Heart right ventricle (tissue), 16 donors: Measurements from ENCODE around the gene GABARAPL1. TPM values are rescaled to one million over a fixed set of nuclear protein-coding genes. Genes with fewer than 3 reads are reported as not detected.

Experiments
- ATAC-seq, 8 donors: fragments of 200-7000 bp; cut with Tn5 transposase; one replicate each; pipeline ENCODE4 v1.9.1; 2020; ENCODE audit warnings: mild to moderate bottlenecking in 8 of 8, moderate library complexity in 8 of 8, moderate number of reproducible peaks in 1 of 8
- DNase-seq, 2 donors: peaks; one replicate each; pipeline ENCODE4 v3.0.0-alpha.2; 2020
- H3K27ac ChIP-seq, 10 donors: fragments of 200-600 bp; sonication (generic) in 2 of 10; one replicate each; pipeline versions ENCODE4 v1.5.0 to v1.8.0; 2020 to 2022; ENCODE audit warnings: mild to moderate bottlenecking in 3 of 10
- H3K27me3 ChIP-seq, 7 donors: fragments of 200-600 bp; one replicate each; pipeline ENCODE4 v1.8.0; 2021 to 2022; ENCODE audit warnings: mild to moderate bottlenecking in 2 of 7
- H3K36me3 ChIP-seq, 9 donors: fragments of 200-600 bp; sonication (generic) in 1 of 9; one replicate each; pipeline versions ENCODE4 v1.5.0 to v1.8.0; 2020 to 2022; ENCODE audit warnings: mild to moderate bottlenecking in 2 of 9
- H3K4me1 ChIP-seq, 9 donors: fragments of 200-600 bp; sonication (generic) in 1 of 9; one replicate each; pipeline versions ENCODE4 v1.5.0 to v1.8.0; 2020 to 2022; ENCODE audit warnings: mild to moderate bottlenecking in 4 of 9
- H3K4me3 ChIP-seq, 10 donors: fragments of 200-600 bp; sonication (generic) in 2 of 10; one replicate each; pipeline versions ENCODE4 v1.5.0 to v1.8.0; 2020 to 2022; ENCODE audit warnings: mild to moderate bottlenecking in 7 of 10, moderate library complexity in 2 of 10
- H3K9me3 ChIP-seq, 11 donors: fragments of 200-600 bp in 10 of 11; sonication (generic) in 2 of 11; one replicate each; pipeline versions ENCODE4 v1.5.0 to v1.8.0; 2013 to 2022; ENCODE audit warnings: mild to moderate bottlenecking in 2 of 11, control low read depth in 1 of 11, moderate library complexity in 1 of 11
- WGBS, 2 donors: extraction: QIAGEN DNeasy Blood & Tissue Kit; methylation state at CpG; one replicate each; pipeline ENCODE4 v1.1.7; 2013; ENCODE audit warnings: inconsistent platforms in 1 of 2; 5-methylcytosine and 5-hydroxymethylcytosine counted together
- intact Hi-C, 10 donors: fragments of 100-400 bp; cut with DNase I; formaldehyde crosslinking; loops; one replicate each; pipeline versions ENCODE4 v1.11.1 to v1.14.2; 2022
- polyA plus RNA-seq, 2 donors: library from polyadenylated mRNA; stranded (reverse); fragments of 200-250 nt; gene quantifications; one replicate each; pipeline ENCODE4 v1.2.3, GENCODE V29; 2013
- total RNA-seq, 10 donors: library from RNA; stranded (reverse); fragmentation: NEBNext Ultra II Directional in 3 of 10; extraction: Animal tissue kit (Norgen Biotek cat#: 25700) in 3 of 10; gene quantifications; one replicate each; pipeline versions ENCODE4 v1.2.1 to v1.2.4, GENCODE V29; 2021 to 2023
- TF ChIP-seq, protein P1 (sequence below), 9 donors: fragments of 200-600 bp; sonication (generic) in 2 of 9; IDR thresholded peaks; one replicate each; pipeline versions ENCODE4 v1.5.0 to v1.8.0; 2021 to 2022; ENCODE audit warnings: antibody characterized with exemption in 9 of 9, mild to moderate bottlenecking in 5 of 9, moderate library complexity in 1 of 9
- donor health status: Arrhythmogenic right ventricular cardiomyopathy.
- donor health status: ischemic (EF 13 %, LVEDD 7.1; RV severe dilation, severe dysfunction).
- donor health status: healthy with polysubstance abuse.
- donor health status: DM: no; HTN: yes; CAD: no.
- donor health status: DM: no; HTN: no; CAD: no.
- donor health status: ischemic (EF 25% LVEDD 6.9; RV normal size, moderate dysfunction).
- donor health status: ischemic (EF 25% LVEDD 5.7; RV mildly dilated, moderate dysfunction).
- donor health status: healthy.
- donor health status: DM: yes; HTN: yes; CAD: no.
- donor health status: Ischemic cardiomyopathy.
- donor health status: ischemic (EF 35%, LVEDD 5.7; RV mildly dilated, moderate dysfunction).
- donor health status: nonischemic (EF 11% LVEDD 7.7; RV severe dilation, severe dysfunction).
- donor health status: DM: yes; HTN: yes; CAD: no.
- donor health status: PGD.
- donor health status: ischemic (EF 29% LVEDD 5.4; RV normal size, mild dysfunction).
- donor health status: nonischemic (EF 23%, LVEDD 6.1; RV moderate dilation, normal function).

GABARAPL1 gene
- total and polyA plus RNA-seq, 12 donors: 111 to 512 (median 385) TPM

DNA sequence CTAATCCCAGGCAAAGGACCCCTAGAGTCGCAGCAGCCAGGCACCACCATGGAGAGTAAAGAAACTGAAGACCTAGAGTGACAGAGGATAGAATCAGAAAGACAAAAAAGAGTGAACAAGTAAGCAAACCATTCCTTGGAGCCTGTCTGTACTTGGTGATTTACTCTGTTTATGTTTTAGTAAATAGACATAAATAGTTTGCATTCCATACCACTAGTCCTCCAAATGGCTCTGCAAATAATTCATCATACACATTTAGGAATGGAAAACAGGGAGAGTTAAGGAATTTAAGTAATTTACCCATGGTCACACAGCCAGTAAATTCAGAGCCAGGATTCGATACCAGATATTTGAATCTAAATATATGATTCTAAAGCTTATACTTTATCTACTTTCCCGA is 43.6 kb upstream of the GABARAPL1 start:
- TF ChIP-seq, protein P1, sequence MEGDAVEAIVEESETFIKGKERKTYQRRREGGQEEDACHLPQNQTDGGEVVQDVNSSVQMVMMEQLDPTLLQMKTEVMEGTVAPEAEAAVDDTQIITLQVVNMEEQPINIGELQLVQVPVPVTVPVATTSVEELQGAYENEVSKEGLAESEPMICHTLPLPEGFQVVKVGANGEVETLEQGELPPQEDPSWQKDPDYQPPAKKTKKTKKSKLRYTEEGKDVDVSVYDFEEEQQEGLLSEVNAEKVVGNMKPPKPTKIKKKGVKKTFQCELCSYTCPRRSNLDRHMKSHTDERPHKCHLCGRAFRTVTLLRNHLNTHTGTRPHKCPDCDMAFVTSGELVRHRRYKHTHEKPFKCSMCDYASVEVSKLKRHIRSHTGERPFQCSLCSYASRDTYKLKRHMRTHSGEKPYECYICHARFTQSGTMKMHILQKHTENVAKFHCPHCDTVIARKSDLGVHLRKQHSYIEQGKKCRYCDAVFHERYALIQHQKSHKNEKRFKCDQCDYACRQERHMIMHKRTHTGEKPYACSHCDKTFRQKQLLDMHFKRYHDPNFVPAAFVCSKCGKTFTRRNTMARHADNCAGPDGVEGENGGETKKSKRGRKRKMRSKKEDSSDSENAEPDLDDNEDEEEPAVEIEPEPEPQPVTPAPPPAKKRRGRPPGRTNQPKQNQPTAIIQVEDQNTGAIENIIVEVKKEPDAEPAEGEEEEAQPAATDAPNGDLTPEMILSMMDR (IDR thresholded peaks at IDR 0.05): no peak
- no peak for ATAC-seq
- H3K27ac ChIP-seq: no peak overlapping the region

DNA sequence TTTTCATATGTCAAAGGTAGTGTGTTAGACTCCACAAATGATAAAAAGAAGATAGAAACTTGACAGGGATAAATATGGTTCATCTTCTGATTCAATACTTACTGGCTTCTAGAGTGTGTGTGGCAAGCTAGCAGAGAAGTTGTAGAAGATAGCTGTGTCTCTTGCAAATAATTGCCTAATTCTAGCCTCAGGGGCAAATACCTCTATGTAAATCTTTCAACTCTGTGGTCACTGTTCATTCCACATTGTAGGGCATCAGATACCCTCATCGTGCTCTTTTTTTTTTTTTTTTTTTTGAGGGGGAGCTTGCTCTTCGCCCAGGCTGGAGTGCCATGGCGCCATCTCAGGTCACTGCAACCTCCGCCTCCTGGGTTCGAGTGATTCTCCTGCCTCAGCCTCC is 42.5 kb upstream of the GABARAPL1 start:
- intact Hi-C loops: no loop called here
- no peak for ATAC-seq
- Histone ChIP-seq H3K4me3 (no peak overlapping the region), H3K36me3 (no peaks in the 10 kb centered on the region), H3K4me1 (peaks cover 0 to 30% (median 0%) of the 10 kb centered on the region in 9 donors), H3K27ac (no peak overlapping the region), H3K27me3 (peaks cover 0 to 3% (median 0%) of the 10 kb centered on the region in 7 donors), H3K9me3 (no peaks in the 10 kb centered on the region)
- TF ChIP-seq, protein P1 (IDR thresholded peaks at IDR 0.05): no peak
- no peak for DNase-seq
- WGBS, 2 donors: 90 to 93% methylated on average over 5 of the region's 5 CpGs

More for the DNA sequence above, 43.6 kb upstream of the GABARAPL1 start:
- Histone ChIP-seq H3K4me1 (peaks cover 0 to 30% (median 0%) of the 10 kb centered on the region in 9 donors), H3K9me3 (no peaks in the 10 kb centered on the region), H3K36me3 (no peaks in the 10 kb centered on the region), H3K27me3 (peaks cover 0 to 1% (median 0%) of the 10 kb centered on the region in 7 donors), H3K4me3 (no peak overlapping the region)
- no peak for DNase-seq
- WGBS, 2 donors: 74 to 82% methylated on average over 3 of the region's 3 CpGs
- intact Hi-C loops: no loop called here

DNA sequence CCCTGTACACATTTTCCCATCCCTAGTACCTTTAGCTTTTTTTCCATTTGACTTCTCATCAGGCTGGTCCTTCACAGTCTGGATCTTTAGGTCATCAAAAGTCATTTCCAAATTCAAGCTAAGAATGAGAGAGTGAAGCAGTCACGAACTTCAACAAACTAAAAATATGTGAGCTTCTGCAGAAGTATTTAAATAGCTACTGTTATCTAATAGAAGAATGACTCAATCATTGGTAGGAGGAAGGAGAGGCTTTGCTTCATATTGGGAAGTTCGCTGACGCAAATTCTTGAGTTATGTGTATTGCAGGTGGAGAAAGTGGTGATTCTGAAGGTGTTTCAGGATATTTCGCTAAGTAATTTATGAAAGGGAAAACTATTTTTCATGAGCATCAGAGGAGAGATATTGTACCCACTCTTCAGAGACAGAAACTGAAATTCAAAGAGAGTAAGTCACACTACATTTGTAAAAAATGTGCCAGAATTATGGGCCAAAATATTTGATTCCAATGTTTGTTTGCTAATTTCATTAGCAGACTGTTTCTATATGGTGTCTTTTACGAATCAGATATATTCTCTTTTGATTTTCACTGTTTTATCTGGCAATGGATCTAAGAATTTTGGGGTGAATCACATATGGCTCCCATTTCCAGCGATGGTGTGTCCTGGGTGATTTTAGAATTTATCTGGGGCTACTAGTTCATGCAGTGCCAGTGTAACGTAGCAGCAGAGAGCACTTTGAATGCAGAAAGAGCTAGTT is 40.5 kb upstream of the GABARAPL1 start, which contains the start of gene OLR1:
Gene OLR1, minus strand, starts transcription at position 160 of the 756 bp plus-strand sequence. Its CDS starts 55 bp downstream, at position 105.
- intact Hi-C loops: no loop called here
- ATAC-seq: no peak
- 62 to 67% methylated on average over 7 of the region's 7 CpGs for WGBS, 2 donors
- TF ChIP-seq, protein P1 (IDR thresholded peaks at IDR 0.05): no peak
- Histone ChIP-seq H3K27me3 (peaks cover 0 to 10% (median 0%) of the 10 kb centered on the region in 7 donors), H3K9me3 (no peaks in the 10 kb centered on the region), H3K27ac (no peak within 1 kb of the TSS), H3K36me3 (no peaks in the 10 kb centered on the region), H3K4me3 (no peak within 1 kb of the TSS), H3K4me1 (peaks cover 0 to 23% (median 0%) of the 10 kb centered on the region in 9 donors)
- DNase-seq: no peak

DNA sequence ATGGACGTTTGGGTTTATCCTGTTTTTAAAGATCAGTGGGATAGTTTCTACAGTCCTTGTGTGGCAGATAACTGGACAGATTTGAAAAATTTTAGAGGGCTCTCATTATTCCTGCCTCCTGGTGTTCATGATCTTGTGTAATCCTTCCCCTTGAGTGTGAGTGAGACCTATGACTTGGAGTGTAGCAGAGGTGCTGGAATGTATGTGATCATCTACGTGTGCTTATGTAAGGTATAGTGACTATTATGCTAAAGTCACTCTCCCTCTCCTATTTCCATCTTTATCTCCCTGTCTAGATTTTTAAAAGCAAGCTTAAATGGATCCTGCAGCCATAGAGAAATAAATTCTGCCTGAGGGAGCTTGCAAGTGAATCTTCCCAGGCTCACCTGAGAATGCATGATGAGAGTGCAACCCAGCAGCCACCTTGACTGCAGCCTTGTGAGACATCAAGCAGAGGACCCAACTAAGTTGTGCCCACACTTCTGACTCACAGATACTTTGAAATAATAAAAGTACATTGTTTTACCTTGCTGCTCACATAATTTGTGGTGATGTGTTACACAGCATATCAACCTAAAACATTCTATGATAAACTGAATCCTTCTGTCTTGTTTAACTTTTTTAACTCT is 37.6 kb upstream of the GABARAPL1 start:
- WGBS, 2 donors: 71 to 75% methylated on average over 2 of the region's 2 CpGs
- DNase-seq: no peak
- Histone ChIP-seq H3K27me3 (peaks cover 0 to 16% (median 0%) of the 10 kb centered on the region in 7 donors), H3K27ac (no peak overlapping the region), H3K4me3 (no peak overlapping the region), H3K4me1 (peaks cover 0 to 11% (median 0%) of the 10 kb centered on the region in 9 donors), H3K36me3 (no peaks in the 10 kb centered on the region), H3K9me3 (no peaks in the 10 kb centered on the region)
- ATAC-seq: no peak
- TF ChIP-seq, protein P1 (IDR thresholded peaks at IDR 0.05): no peak
- intact Hi-C loops: no loop called here
